Uterine smooth muscle cell (primary cell): ENCODE results near the gene ARRDC2. TPM values are rescaled to one million over a fixed set of nuclear protein-coding genes. Genes with fewer than 3 reads are reported as not detected.

Source experiments
- total RNA-seq: library from RNA; depleted of rRNA; stranded (reverse); fragments of >200 nt; gene quantifications from 2 replicates; pipeline ENCODE4 v1.2.3, GENCODE V29; 2014

ARRDC2 gene
- total RNA-seq, result 6.2 and 7.7 TPM in 2 replicates

GRCh38 chr19:18007917-18008673 lies at the start of gene ARRDC2:
Gene ARRDC2 (plus strand): TSS chr19:18008170. CDS start chr19:18008311, 141 bp downstream.

GRCh38 chr19:17966550-17967256 lies 41.3 kb upstream of the ARRDC2 start, which contains the start of gene KCNN1:
Gene KCNN1 (plus strand): TSS chr19:17967107. CDS start chr19:17973889, 6,782 bp downstream.

Other genes starting within 250 kb of the ARRDC2 start
- gene B3GNT3, start 213.0 kb upstream of the ARRDC2 start, total RNA-seq, result not detected in 2 replicates
- not detected in 2 replicates for gene INSL3, start 186.7 kb upstream of the ARRDC2 start, total RNA-seq
- gene JAK3, start 160.2 kb upstream of the ARRDC2 start, total RNA-seq, result 0.55 and 1.5 TPM in 2 replicates
- gene RPL18A, start 148.3 kb upstream of the ARRDC2 start, total RNA-seq, result 831 and 949 TPM in 2 replicates
- not detected in 2 replicates for gene SLC5A5, start 136.2 kb upstream of the ARRDC2 start, total RNA-seq
- gene CCDC124, start 75.2 kb upstream of the ARRDC2 start, total RNA-seq, result 36.0 and 43.5 TPM in 2 replicates
- under 0.01 and 0.11 TPM in 2 replicates for gene KCNN1, start 41.1 kb upstream of the ARRDC2 start, total RNA-seq
- not detected in 2 replicates for gene IL12RB1, start 78.8 kb downstream of the ARRDC2 start, total RNA-seq
- 1.2 and 2.7 TPM in 2 replicates for gene MAST3, start 89.6 kb downstream of the ARRDC2 start, total RNA-seq
- 8.7 and 15.7 TPM in 2 replicates for gene PIK3R2, start 145.0 kb downstream of the ARRDC2 start, total RNA-seq
- 0.87 and 2.3 TPM in 2 replicates for gene IFI30, start 165.6 kb downstream of the ARRDC2 start, total RNA-seq
- gene MPV17L2, start 185.0 kb downstream of the ARRDC2 start, total RNA-seq, result 11.6 and 20.9 TPM in 2 replicates
- gene RAB3A, start 195.9 kb downstream of the ARRDC2 start, total RNA-seq, result 0.89 and 1.5 TPM in 2 replicates
- gene PDE4C, start 218.3 kb downstream of the ARRDC2 start, total RNA-seq, result under 0.01 and 0.44 TPM in 2 replicates